Activated effector memory CD4-positive, alpha-beta T cell treated with Interleukin-2 at 50 U/mL for 16 hours (primary cell): Measurements from ENCODE around the gene GMPR2.
"Not testable (repeated sequence)": the region's sequence is repeated elsewhere in the genome, so short reads cannot be mapped to it uniquely, and the experiment has no call there.

ENCODE experiments used
- DNase-seq: peaks from one replicate; pipeline ENCODE4 v3.0.0-alpha.2; 2020

The GMPR2 gene

GRCh38 chr14:24232645-24233537 is at the start of gene GMPR2:
Gene GMPR2 (plus strand): TSS chr14:24232929. CDS start chr14:24233254, 325 bp downstream.
- DNase-seq: no peak

- no peak for DNase-seq
Observed at GRCh38 chr14:24183014-24183481, 49.7 kb upstream of the GMPR2 start.

GRCh38 chr14:24184104-24184970 is 48.4 kb upstream of the GMPR2 start:
- no peak for DNase-seq

GRCh38 chr14:24185026-24185425 is 47.7 kb upstream of the GMPR2 start:
- no peak for DNase-seq

- DNase-seq: no peak
Observed at GRCh38 chr14:24185741-24186140, 47.0 kb upstream of the GMPR2 start.

GRCh38 chr14:24186831-24187538 is 45.7 kb upstream of the GMPR2 start:
- no peak for DNase-seq

GRCh38 chr14:24187539-24187915 is 45.2 kb upstream of the GMPR2 start:
- DNase-seq: no peak

- peak; percentile 90 for DNase-seq
Observed at GRCh38 chr14:24188251-24189058, 44.3 kb upstream of the GMPR2 start, which contains the start of gene IPO4. Gene IPO4 (minus strand): TSS chr14:24188816. CDS start chr14:24188787, 29 bp downstream.

GRCh38 chr14:24189059-24189375 is 43.7 kb upstream of the GMPR2 start:
- DNase-seq: no peak

GRCh38 chr14:24189460-24189859 is 43.3 kb upstream of the GMPR2 start:
- DNase-seq: no peak

- DNase-seq: no peak
Observed at GRCh38 chr14:24190416-24190815, 42.3 kb upstream of the GMPR2 start.

GRCh38 chr14:24192933-24193332 is 39.8 kb upstream of the GMPR2 start:
- DNase-seq: no peak

GRCh38 chr14:24194186-24194872 is 38.4 kb upstream of the GMPR2 start:
- DNase-seq: no peak

- no peak for DNase-seq
Observed at GRCh38 chr14:24194873-24195185, 37.9 kb upstream of the GMPR2 start.

GRCh38 chr14:24195186-24196070 is 37.3 kb upstream of the GMPR2 start, which contains the start of gene TM9SF1:
Gene TM9SF1 (minus strand): TSS chr14:24195441. CDS start chr14:24195019, 422 bp downstream.
- DNase-seq: peak; percentile 82

- DNase-seq: no peak
Observed at GRCh38 chr14:24196071-24197055, 36.4 kb upstream of the GMPR2 start.

GRCh38 chr14:24197056-24197450 is 35.7 kb upstream of the GMPR2 start:
- DNase-seq: no peak

- DNase-seq: no peak
Observed at GRCh38 chr14:24198814-24199524, 33.8 kb upstream of the GMPR2 start.

GRCh38 chr14:24202538-24202937 is 30.2 kb upstream of the GMPR2 start:
- DNase-seq: not testable (repeated sequence)
